K562 (cell line): ENCODE results near the gene PAX8. TPM values are rescaled to one million over a fixed set of nuclear protein-coding genes. Genes with fewer than 3 reads are reported as not detected.

Experiments used
- ATAC-seq: fragments of 200-7000 bp; cut with Tn5 transposase; 3 replicates; pipeline ENCODE4 v1.9.1; 2020; ENCODE audit warnings: moderate library complexity
- BruUV-seq: library from RNA; stranded (reverse); fragments of 400-500 nt; replicated peaks from 2 replicates; lab custom pipeline; 2021; lab: Mats Ljungman, UMichigan
- CTCF ChIA-PET: fragments of 300-600 bp; formaldehyde crosslinking; extraction: SDS; loops from one replicate; lab custom pipeline; 2021; ENCODE audit warnings: low intra/inter-chr PET ratio; lab: Yijun Ruan, JAX
- POLR2A ChIA-PET: fragments of 300-600, 350-650 bp; sonication (Branson Sonifier 250); formaldehyde crosslinking; extraction: SDS; loops from one replicate; lab custom pipeline; 2021; ENCODE audit warnings: antibody characterized with exemption, inconsistent platforms; lab: Yijun Ruan, JAX
- DNase-seq, 4 experiments: peaks; one replicate each; pipeline versions ENCODE4 v3.0.0 to v3.0.0-alpha.2; 2011 to 2018; ENCODE audit warnings: low spot score in 3 of 4, mixed read lengths in 3 of 4; ENCODE audit errors: extremely low read depth in 1 of 4
- FAIRE-seq: peaks from 2 replicates; lab custom pipeline; 2011; peaks lifted over from hg19 to GRCh38; lab: Jason Lieb, UNC
- H2AFZ ChIP-seq: 2 replicates; pipeline ENCODE4 v1.6.0; 2011; ENCODE audit warnings: low read depth, low read length, control low read depth, inconsistent platforms
- H3K27ac ChIP-seq: fragments of 200-600 bp; 3 replicates; pipeline ENCODE4 v1.8.0; 2011; ENCODE audit warnings: low read depth, mild to moderate bottlenecking, control low read depth, inconsistent platforms, low read length, moderate library complexity, mixed read lengths; ENCODE audit errors: extremely low read depth
- H3K27me3 ChIP-seq, 2 experiments: fragments of 300-600 bp in 1 of 2; 2 replicates in 1 of 2; 3 replicates in 1 of 2; pipeline versions ENCODE4 v1.6.0 to v1.8.0; 2011; ENCODE audit warnings: inconsistent platforms in 2 of 2, low read length in 2 of 2, mild to moderate bottlenecking in 1 of 2, mixed read lengths in 1 of 2, moderate library complexity in 1 of 2; ENCODE audit not compliant: control insufficient read depth in 2 of 2, insufficient read depth in 2 of 2
- H3K36me3 ChIP-seq: fragments of 300-600 bp; 3 replicates; pipeline ENCODE4 v1.8.0; 2011; ENCODE audit warnings: mild to moderate bottlenecking, low read length, inconsistent platforms; ENCODE audit not compliant: control insufficient read depth, insufficient read depth
- H3K4me1 ChIP-seq, 2 experiments: fragments of 200-600 bp in 1 of 2; replicated peaks in 1 of 2; 2 replicates in 1 of 2; 3 replicates in 1 of 2; pipeline versions ENCODE4 v1.5.1 to v1.8.0; 2011; ENCODE audit warnings: inconsistent platforms in 2 of 2, low read length in 2 of 2, mild to moderate bottlenecking in 1 of 2, mixed read lengths in 1 of 2, moderate library complexity in 1 of 2; ENCODE audit not compliant: control insufficient read depth in 2 of 2, insufficient read depth in 2 of 2
- H3K4me2 ChIP-seq: 2 replicates; pipeline ENCODE4 v1.6.1; 2011; ENCODE audit warnings: low read length, control low read depth, inconsistent platforms, mixed read lengths; ENCODE audit not compliant: insufficient read depth
- H3K4me3 ChIP-seq: fragments of 200-600 bp; sonication (generic), shearing (Covaris generic); 2 replicates; pipeline ENCODE4 v1.5.1; 2016; ENCODE audit warnings: control low read depth, inconsistent platforms
- H3K79me2 ChIP-seq: fragments of 200-600 bp; 3 replicates; pipeline ENCODE4 v1.8.0; 2011; ENCODE audit warnings: low read length, inconsistent platforms; ENCODE audit not compliant: control insufficient read depth, insufficient read depth
- H3K9ac ChIP-seq, 2 experiments: 2 replicates each; pipeline versions ENCODE4 v1.6.0 to v1.6.1; 2011; ENCODE audit warnings: low read depth in 2 of 2, low read length in 2 of 2, control low read depth in 1 of 2, inconsistent platforms in 1 of 2, mild to moderate bottlenecking in 1 of 2, mixed read lengths in 1 of 2; ENCODE audit not compliant: insufficient read depth in 1 of 2
- H3K9me1 ChIP-seq: one replicate; pipeline ENCODE4 v1.6.0; 2011; ENCODE audit warnings: inconsistent platforms, mild to moderate bottlenecking, low read length, moderate library complexity; ENCODE audit not compliant: control insufficient read depth, insufficient read depth
- H3K9me3 ChIP-seq: replicated peaks from 2 replicates; pipeline ENCODE4 v1.5.1; 2011; ENCODE audit warnings: low read depth, low read length, inconsistent platforms; ENCODE audit not compliant: control insufficient read depth, insufficient read depth
- H4K20me1 ChIP-seq: replicated peaks from 2 replicates; pipeline ENCODE4 v1.6.1; 2011; ENCODE audit warnings: low read length, inconsistent platforms, mixed read lengths; ENCODE audit not compliant: control insufficient read depth, insufficient read depth
- CBX2 ChIP-seq: fragments of 200-600 bp; sonication (generic); IDR thresholded peaks from one replicate; pipeline ENCODE4 v1.6.1; 2012; ENCODE audit warnings: mild to moderate bottlenecking, low read length, inconsistent platforms; ENCODE audit not compliant: insufficient read depth, poor library complexity, severe bottlenecking
- CHCHD3 ChIP-seq: fragments of 250-450 bp; sonication (Bioruptor Pico); IDR thresholded peaks from 2 replicates; pipeline ENCODE4 v2.1.2; 2022; ENCODE audit warnings: mild to moderate bottlenecking
- HDAC8 ChIP-seq: fragments of 450-650 bp; IDR thresholded peaks from 2 replicates; pipeline ENCODE4 v1.6.1; 2016; ENCODE audit warnings: mild to moderate bottlenecking, missing genetic modification characterization, moderate library complexity, missing compliant biosample characterization
- KLF10 ChIP-seq: fragments of 250-450 bp; sonication (Bioruptor Pico); IDR thresholded peaks from 2 replicates; pipeline ENCODE4 v1.6.1; 2021; ENCODE audit warnings: matching md5 sums
- MAZ ChIP-seq, 2 experiments: fragments of 450-650 bp in 1 of 2; sonication (generic) in 1 of 2; formaldehyde crosslinking; IDR thresholded peaks in 1 of 2; conservative IDR thresholded peaks in 1 of 2; 2 replicates each; pipeline versions ENCODE4 v1.4.0 to v1.5.0; 2020; ENCODE audit warnings: mild to moderate bottlenecking in 1 of 2, missing genetic modification reagents in 1 of 2
- MEF2D ChIP-seq: conservative IDR thresholded peaks from 2 replicates; pipeline ENCODE4 v1.6.1; 2016; ENCODE audit warnings: low read depth, missing genetic modification characterization, missing compliant biosample characterization
- RAD51 ChIP-seq: fragments of 450-650 bp; IDR thresholded peaks from 2 replicates; pipeline ENCODE4 v1.7.1; 2016; ENCODE audit warnings: low read depth, mild to moderate bottlenecking, borderline replicate concordance
- ZKSCAN3 ChIP-seq: fragments of 250-450 bp; sonication (Bioruptor Pico); IDR thresholded peaks from 2 replicates; pipeline ENCODE4 v1.4.0; 2020
- ZNF778 ChIP-seq: fragments of 450-650 bp; formaldehyde crosslinking; IDR thresholded peaks from 2 replicates; pipeline ENCODE4 v1.4.0; 2020; ENCODE audit warnings: mild to moderate bottlenecking, moderate library complexity
- WGBS: fragments of 100-300 bp; shearing (Covaris generic); methylation state at CpG from one replicate; pipeline ENCODE4 v1.1.6; 2016; ENCODE audit warnings: low coverage, mixed read lengths; ENCODE audit not compliant: insufficient coverage; ENCODE audit errors: missing lambda C conversion rate; 5-methylcytosine and 5-hydroxymethylcytosine counted together
- in situ Hi-C: fragments of 300-500 bp; cut with MboI; formaldehyde crosslinking; loops from 4 replicates; pipeline ENCODE4 v1.15.0; 2018; ENCODE audit warnings: inconsistent platforms, mixed read lengths
- intact Hi-C: fragments of 100-400 bp; cut with micrococcal nuclease; formaldehyde crosslinking; loops from 2 replicates; pipeline ENCODE4 v1.14.2; 2022
- polyA plus RNA-seq, 8 experiments: library from polyadenylated mRNA; depleted of rRNA in 4 of 8; stranded (reverse) in 5 of 8; unstranded in 3 of 8; fragments of >200 nt; fragmentation: Nextera tagmentation in 2 of 8; fragmentation: Illumina TruSeq in 1 of 8; extraction: Ambion mirVana in 2 of 8; extraction: Trizol in 1 of 8; gene quantifications; 2 replicates each; pipeline versions ENCODE4 v1.2.1 to v1.2.3, GENCODE V29; 2011 to 2014; ENCODE audit warnings: inconsistent platforms in 1 of 8, missing spikeins in 1 of 8
- total RNA-seq, 7 experiments: library from RNA; depleted of rRNA in 6 of 7; stranded (reverse); fragments of >200 nt in 6 of 7; fragmentation: Illumina TruSeq in 2 of 7; extraction: Trizol in 2 of 7; gene quantifications; 2 replicates each; pipeline versions ENCODE4 v1.2.1 to v1.2.3, GENCODE V29; 2011 to 2021; ENCODE audit warnings: low replicate concordance in 1 of 7
- TF ChIP-seq, protein P1 (sequence below): sonication (generic); IDR thresholded peaks from 2 replicates; pipeline ENCODE4 v1.6.1; 2016
- TF ChIP-seq, protein P2 (sequence below): fragments of 450-650 bp; IDR thresholded peaks from 2 replicates; pipeline ENCODE4 v1.6.1; 2016
- TF ChIP-seq, protein P3 (sequence below), 2 experiments: fragments of 450-650 bp; IDR thresholded peaks; 2 replicates each; pipeline ENCODE4 v1.6.1; 2016; ENCODE audit warnings: mild to moderate bottlenecking in 2 of 2, borderline replicate concordance in 1 of 2, low read depth in 1 of 2, moderate library complexity in 1 of 2

Gene PAX8
- total and polyA plus RNA-seq, 9 of the 15 experiments (the other 6 are each of a cell fraction or from before 2014, with no cell fraction given), result 0.13 to 2.1 (median 0.51) TPM

DNA sequence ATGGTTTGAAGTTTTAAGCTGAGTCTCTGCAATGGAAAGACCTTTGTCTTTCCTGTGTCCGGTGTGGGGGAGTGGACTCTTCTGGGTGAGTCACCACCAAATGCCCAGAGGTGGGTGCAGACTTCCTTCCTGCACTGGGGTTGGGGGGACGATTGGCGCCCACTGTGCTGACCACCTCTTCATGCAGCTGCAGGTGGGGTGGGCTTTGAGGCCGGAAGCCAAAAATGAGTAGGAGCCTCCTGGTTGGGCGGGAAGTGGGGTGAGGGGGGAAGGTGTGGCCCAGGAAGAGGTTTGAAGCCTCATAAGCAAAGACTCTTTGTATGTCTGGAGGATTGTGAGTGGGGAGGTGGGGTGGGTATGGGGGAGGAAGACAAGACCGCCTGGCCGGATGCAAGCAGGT, 27.6 kb downstream of the PAX8 start:
- H3K4me1 ChIP-seq, result peaks cover 0 to 20% of the 10 kb centered on the region in 2 experiments; a peak in 4 of 5 replicates
- peak; percentile 90 for FAIRE-seq
- TF ChIP-seq MAZ (CRISPR knock-in tag; conservative IDR thresholded peaks at IDR 0.05 in 1 of 2, IDR thresholded peaks at IDR 0.05 in 1 of 2) (no peak), CHCHD3 (CRISPR knock-in tag) (no peak), RAD51 (no peak), HDAC8 (no peak), KLF10 (CRISPR knock-in tag) (no peak), ZNF778 (CRISPR knock-in tag) (no peak), ZKSCAN3 (CRISPR knock-in tag) (no peak), CBX2 (no peak), MEF2D (tag) (no peak)
- TF ChIP-seq, protein P1, sequence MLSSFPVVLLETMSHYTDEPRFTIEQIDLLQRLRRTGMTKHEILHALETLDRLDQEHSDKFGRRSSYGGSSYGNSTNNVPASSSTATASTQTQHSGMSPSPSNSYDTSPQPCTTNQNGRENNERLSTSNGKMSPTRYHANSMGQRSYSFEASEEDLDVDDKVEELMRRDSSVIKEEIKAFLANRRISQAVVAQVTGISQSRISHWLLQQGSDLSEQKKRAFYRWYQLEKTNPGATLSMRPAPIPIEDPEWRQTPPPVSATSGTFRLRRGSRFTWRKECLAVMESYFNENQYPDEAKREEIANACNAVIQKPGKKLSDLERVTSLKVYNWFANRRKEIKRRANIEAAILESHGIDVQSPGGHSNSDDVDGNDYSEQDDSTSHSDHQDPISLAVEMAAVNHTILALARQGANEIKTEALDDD, result no peak
- TF ChIP-seq, protein P2, sequence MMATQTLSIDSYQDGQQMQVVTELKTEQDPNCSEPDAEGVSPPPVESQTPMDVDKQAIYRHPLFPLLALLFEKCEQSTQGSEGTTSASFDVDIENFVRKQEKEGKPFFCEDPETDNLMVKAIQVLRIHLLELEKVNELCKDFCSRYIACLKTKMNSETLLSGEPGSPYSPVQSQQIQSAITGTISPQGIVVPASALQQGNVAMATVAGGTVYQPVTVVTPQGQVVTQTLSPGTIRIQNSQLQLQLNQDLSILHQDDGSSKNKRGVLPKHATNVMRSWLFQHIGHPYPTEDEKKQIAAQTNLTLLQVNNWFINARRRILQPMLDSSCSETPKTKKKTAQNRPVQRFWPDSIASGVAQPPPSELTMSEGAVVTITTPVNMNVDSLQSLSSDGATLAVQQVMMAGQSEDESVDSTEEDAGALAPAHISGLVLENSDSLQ, result no peak
- TF ChIP-seq, protein P3, sequence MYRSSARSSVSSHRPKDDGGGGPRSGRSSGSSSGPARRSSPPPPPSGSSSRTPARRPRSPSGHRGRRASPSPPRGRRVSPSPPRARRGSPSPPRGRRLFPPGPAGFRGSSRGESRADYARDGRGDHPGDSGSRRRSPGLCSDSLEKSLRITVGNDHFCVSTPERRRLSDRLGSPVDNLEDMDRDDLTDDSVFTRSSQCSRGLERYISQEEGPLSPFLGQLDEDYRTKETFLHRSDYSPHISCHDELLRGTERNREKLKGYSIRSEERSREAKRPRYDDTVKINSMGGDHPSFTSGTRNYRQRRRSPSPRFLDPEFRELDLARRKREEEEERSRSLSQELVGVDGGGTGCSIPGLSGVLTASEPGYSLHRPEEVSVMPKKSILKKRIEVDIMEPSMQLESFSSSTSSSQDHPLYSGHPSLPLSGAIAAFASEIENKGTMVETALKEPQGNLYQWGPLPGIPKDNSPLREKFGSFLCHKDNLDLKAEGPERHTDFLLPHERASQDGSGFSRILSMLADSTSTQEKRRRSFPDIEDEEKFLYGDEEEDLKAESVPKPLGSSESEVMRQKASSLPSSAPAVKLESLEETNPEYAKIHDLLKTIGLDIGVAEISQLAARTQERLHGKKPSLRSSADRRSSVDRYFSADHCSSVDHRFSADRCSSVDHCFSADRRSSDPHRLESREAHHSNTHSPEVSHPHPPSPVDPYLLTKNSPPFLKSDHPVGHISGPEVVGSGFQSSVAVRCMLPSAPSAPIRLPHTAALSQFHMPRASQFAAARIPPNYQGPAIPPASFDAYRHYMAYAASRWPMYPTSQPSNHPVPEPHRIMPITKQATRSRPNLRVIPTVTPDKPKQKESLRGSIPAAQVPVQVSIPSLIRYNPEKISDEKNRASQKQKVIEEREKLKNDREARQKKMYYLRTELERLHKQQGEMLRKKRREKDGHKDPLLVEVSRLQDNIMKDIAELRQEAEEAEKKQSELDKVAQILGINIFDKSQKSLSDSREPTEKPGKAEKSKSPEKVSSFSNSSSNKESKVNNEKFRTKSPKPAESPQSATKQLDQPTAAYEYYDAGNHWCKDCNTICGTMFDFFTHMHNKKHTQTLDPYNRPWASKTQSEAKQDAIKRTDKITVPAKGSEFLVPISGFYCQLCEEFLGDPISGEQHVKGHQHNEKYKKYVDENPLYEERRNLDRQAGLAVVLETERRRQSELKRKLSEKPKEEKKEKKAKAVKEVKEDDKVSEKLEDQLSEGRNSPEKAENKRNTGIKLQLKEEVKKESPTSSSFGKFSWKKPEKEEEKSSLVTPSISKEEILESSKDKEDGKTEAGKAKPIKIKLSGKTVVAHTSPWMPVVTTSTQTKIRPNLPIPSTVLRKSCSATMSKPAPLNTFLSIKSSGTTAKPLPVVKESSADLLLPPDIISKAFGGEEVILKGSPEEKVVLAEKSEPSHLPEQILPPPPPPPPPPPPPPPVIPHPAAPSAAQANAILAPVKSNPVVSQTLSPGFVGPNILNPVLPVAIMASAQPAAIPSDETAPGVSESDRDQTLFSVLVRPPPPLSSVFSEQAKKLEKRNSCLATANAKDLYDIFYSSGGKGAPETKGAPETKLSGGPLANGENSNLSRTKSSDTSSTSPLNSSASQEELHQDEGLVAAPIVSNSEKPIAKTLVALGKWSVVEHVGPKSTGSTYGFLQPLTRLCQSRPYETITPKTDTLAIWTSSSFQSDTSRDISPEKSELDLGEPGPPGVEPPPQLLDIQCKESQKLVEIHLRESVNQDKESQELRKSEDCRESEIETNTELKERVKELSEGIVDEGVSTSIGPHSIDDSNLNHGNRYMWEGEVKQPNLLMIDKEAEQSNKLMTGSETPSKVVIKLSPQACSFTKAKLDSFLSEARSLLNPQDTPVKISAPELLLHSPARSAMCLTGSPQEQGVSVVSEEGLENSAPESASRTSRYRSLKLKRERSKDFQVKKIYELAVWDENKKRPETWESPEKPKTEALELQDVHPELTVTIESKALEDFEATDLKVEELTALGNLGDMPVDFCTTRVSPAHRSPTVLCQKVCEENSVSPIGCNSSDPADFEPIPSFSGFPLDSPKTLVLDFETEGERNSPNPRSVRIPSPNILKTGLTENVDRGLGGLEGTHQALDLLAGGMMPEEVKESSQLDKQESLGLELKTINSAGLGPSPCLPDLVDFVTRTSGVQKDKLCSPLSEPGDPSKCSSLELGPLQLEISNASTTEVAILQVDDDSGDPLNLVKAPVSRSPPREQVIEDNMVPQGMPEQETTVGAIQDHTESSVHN (IDR thresholded peaks at IDR 0.05; ENCODE audit: borderline replicate concordance in 1 of 2, low read depth in 1 of 2), result no peak

More for the DNA sequence above, 27.6 kb downstream of the PAX8 start:
- Histone ChIP-seq H3K36me3 (peaks cover 5% of the 10 kb centered on the region; the same call in 1 of the 3 replicates), H3K27me3 (no peaks in the 10 kb centered on the region), H4K20me1 (no peaks in the 10 kb centered on the region), H3K9ac (no peak overlapping the region), H3K9me3 (no peaks in the 10 kb centered on the region), H3K4me3 (no peak overlapping the region), H2AFZ (no peak overlapping the region), H3K79me2 (no peaks in the 10 kb centered on the region), H3K27ac (peak overlapping the region; percentile 29; the same call in 1 of the 3 replicates), H3K4me2 (no peak overlapping the region), H3K9me1 (no peaks in the 10 kb centered on the region)
- POLR2A ChIA-PET, result interaction anchor here (0.6 to 0.7 kb wide), 3 partner anchors 16 to 399 kb away, joined by 3 read pairs; no protein-coding TSS in a partner anchor
- in situ Hi-C loops (no loop called here), intact Hi-C loops (no loop called here)
- ATAC-seq (peak; percentile 70), DNase-seq (peak; percentile 52 to 61 (median 56))
- WGBS, result 31% methylated on average over 7 of the region's 7 CpGs
- no TSS peak for BruUV-seq
- CTCF ChIA-PET, result interaction anchor here (1.2 kb wide), 1 partner anchor 139 kb away, joined by 7 read pairs; no protein-coding TSS in a partner anchor
